HEK293 (cell line): ENCODE data around the gene TRAF3IP1.

Experiments used
- CTCF ChIA-PET: fragments of 350-600 bp; formaldehyde crosslinking; extraction: SDS; loops from one replicate; lab custom pipeline; 2021; ENCODE audit warnings: antibody characterized with exemption; lab: Yijun Ruan, JAX
- POLR2A ChIA-PET: fragments of 300-600 bp; formaldehyde crosslinking; extraction: SDS; loops from one replicate; lab custom pipeline; 2020; ENCODE audit warnings: antibody characterized with exemption, inconsistent platforms; lab: Yijun Ruan, JAX
- H3K27ac ChIP-seq: fragments of 200-500 bp; sonication (Bioruptor generic); 2 replicates; pipeline ENCODE4 v1.5.1; 2014; ENCODE audit warnings: low read depth, low read length, control low read depth, inconsistent platforms; ENCODE audit errors: extremely low read depth
- H3K36me3 ChIP-seq, 2 experiments: fragments of 200-500 bp in 1 of 2; sonication (Bioruptor generic) in 1 of 2; 1 replicate in 1 of 2; 2 replicates in 1 of 2; pipeline ENCODE4 v1.5.1; 2014 to 2017; ENCODE audit warnings: inconsistent platforms in 2 of 2, low read length in 2 of 2; ENCODE audit not compliant: control insufficient read depth in 2 of 2, insufficient read depth in 1 of 2
- H3K4me1 ChIP-seq: fragments of 200-500 bp; sonication (Bioruptor generic); 2 replicates; pipeline ENCODE4 v1.5.1; 2014; ENCODE audit warnings: mild to moderate bottlenecking, low read length, inconsistent platforms; ENCODE audit not compliant: control insufficient read depth, insufficient read depth
- H3K4me3 ChIP-seq: 2 replicates; pipeline ENCODE4 v1.5.1; 2011; ENCODE audit warnings: low read depth, mild to moderate bottlenecking, control low read depth, low read length, moderate library complexity
- H3K9me3 ChIP-seq: fragments of 200-500 bp; sonication (Bioruptor generic); 2 replicates; pipeline ENCODE4 v1.5.1; 2014; ENCODE audit warnings: low read depth, low read length, inconsistent platforms; ENCODE audit not compliant: control insufficient read depth, insufficient read depth
- BCL11A ChIP-seq: fragments of 450-650 bp; formaldehyde crosslinking; IDR thresholded peaks from 2 replicates; pipeline ENCODE4 v1.5.1; 2016; ENCODE audit warnings: low read depth, missing biosample characterization, missing genetic modification characterization
- BCL11B ChIP-seq: fragments of 450-650 bp; formaldehyde crosslinking; IDR thresholded peaks from 2 replicates; pipeline ENCODE4 v1.5.1; 2016; ENCODE audit warnings: low read depth, missing biosample characterization, missing genetic modification characterization
- ZEB2 ChIP-seq: fragments of 450-650 bp; formaldehyde crosslinking; IDR thresholded peaks from 2 replicates; pipeline ENCODE4 v1.5.1; 2016; ENCODE audit warnings: missing biosample characterization, missing genetic modification characterization
- ZNF132 ChIP-seq: fragments of 450-650 bp; formaldehyde crosslinking; IDR thresholded peaks from 2 replicates; pipeline ENCODE4 v1.5.1; 2017; ENCODE audit warnings: missing biosample characterization, missing genetic modification characterization, borderline replicate concordance
- ZNF138 ChIP-seq: fragments of 450-650 bp; formaldehyde crosslinking; IDR thresholded peaks from 2 replicates; pipeline ENCODE4 v1.5.1; 2016; ENCODE audit warnings: missing biosample characterization, missing genetic modification characterization, borderline replicate concordance
- ZNF214 ChIP-seq: fragments of 450-650 bp; formaldehyde crosslinking; IDR thresholded peaks from 2 replicates; pipeline ENCODE4 v1.5.1; 2017; ENCODE audit warnings: missing biosample characterization, mild to moderate bottlenecking, missing genetic modification characterization, borderline replicate concordance
- ZNF302 ChIP-seq: fragments of 450-650 bp; formaldehyde crosslinking; IDR thresholded peaks from 2 replicates; pipeline ENCODE4 v1.5.1; 2016; ENCODE audit warnings: missing biosample characterization, missing genetic modification characterization, low read depth
- ZNF350 ChIP-seq: fragments of 450-650 bp; formaldehyde crosslinking; IDR thresholded peaks from 2 replicates; pipeline ENCODE4 v1.5.0; 2017; ENCODE audit warnings: missing biosample characterization, mild to moderate bottlenecking, missing genetic modification characterization
- ZNF37A ChIP-seq: fragments of 450-650 bp; IDR thresholded peaks from 2 replicates; pipeline ENCODE4 v1.5.1; 2018; ENCODE audit warnings: missing biosample characterization, missing genetic modification characterization
- ZNF391 ChIP-seq: fragments of 450-650 bp; formaldehyde crosslinking; IDR thresholded peaks from 2 replicates; pipeline ENCODE4 v1.5.1; 2016; ENCODE audit warnings: low read depth, missing biosample characterization, missing genetic modification characterization, borderline replicate concordance
- ZNF398 ChIP-seq: fragments of 450-650 bp; formaldehyde crosslinking; IDR thresholded peaks from 2 replicates; pipeline ENCODE4 v1.5.1; 2017; ENCODE audit warnings: missing biosample characterization, missing genetic modification characterization
- ZNF473 ChIP-seq: fragments of 450-650 bp; formaldehyde crosslinking; IDR thresholded peaks from 2 replicates; pipeline ENCODE4 v1.5.1; 2017; ENCODE audit warnings: missing biosample characterization, missing genetic modification characterization
- ZNF501 ChIP-seq: fragments of 450-650 bp; formaldehyde crosslinking; IDR thresholded peaks from 2 replicates; pipeline ENCODE4 v1.5.1; 2016; ENCODE audit warnings: missing biosample characterization, missing genetic modification characterization
- ZNF660 ChIP-seq: fragments of 450-650 bp; IDR thresholded peaks from 2 replicates; pipeline ENCODE4 v1.5.1; 2018; ENCODE audit warnings: missing biosample characterization, mild to moderate bottlenecking, missing genetic modification characterization
- ZNF777 ChIP-seq: fragments of 450-650 bp; formaldehyde crosslinking; IDR thresholded peaks from 2 replicates; pipeline ENCODE4 v1.5.1; 2017; ENCODE audit warnings: missing biosample characterization, missing genetic modification characterization, borderline replicate concordance
- TF ChIP-seq, protein P1 (sequence below): fragments of 450-650 bp; formaldehyde crosslinking; IDR thresholded peaks from 2 replicates; pipeline ENCODE4 v1.5.1; 2016; ENCODE audit warnings: missing biosample characterization, missing genetic modification characterization
- TF ChIP-seq, protein P2 (sequence below): fragments of 450-650 bp; formaldehyde crosslinking; IDR thresholded peaks from 2 replicates; pipeline ENCODE4 v1.5.1; 2016; ENCODE audit warnings: missing biosample characterization, missing genetic modification characterization, low read depth
- TF ChIP-seq, protein P3 (sequence below): fragments of 450-650 bp; formaldehyde crosslinking; IDR thresholded peaks from 2 replicates; pipeline ENCODE4 v1.5.1; 2016; ENCODE audit warnings: missing biosample characterization, missing genetic modification characterization
- TF ChIP-seq, protein P4 (sequence below): fragments of 450-650 bp; formaldehyde crosslinking; IDR thresholded peaks from 2 replicates; pipeline ENCODE4 v1.5.1; 2016; ENCODE audit warnings: missing biosample characterization, missing genetic modification characterization, borderline replicate concordance

Gene TRAF3IP1

GRCh38 chr2:238383135-238383534 is 62.8 kb downstream of the TRAF3IP1 start:
- Histone ChIP-seq H3K36me3 (peaks cover 0 to 23% of the 10 kb centered on the region in 2 experiments; a peak in 1 of 3 replicates), H3K9me3 (no peaks in the 10 kb centered on the region), H3K4me1 (no peaks in the 10 kb centered on the region; the same call in 1 of the 2 replicates), H3K4me3 (no peak overlapping the region), H3K27ac (no peak overlapping the region)
- no peak for TF ChIP-seq ZNF350
- TF ChIP-seq, protein P1, sequence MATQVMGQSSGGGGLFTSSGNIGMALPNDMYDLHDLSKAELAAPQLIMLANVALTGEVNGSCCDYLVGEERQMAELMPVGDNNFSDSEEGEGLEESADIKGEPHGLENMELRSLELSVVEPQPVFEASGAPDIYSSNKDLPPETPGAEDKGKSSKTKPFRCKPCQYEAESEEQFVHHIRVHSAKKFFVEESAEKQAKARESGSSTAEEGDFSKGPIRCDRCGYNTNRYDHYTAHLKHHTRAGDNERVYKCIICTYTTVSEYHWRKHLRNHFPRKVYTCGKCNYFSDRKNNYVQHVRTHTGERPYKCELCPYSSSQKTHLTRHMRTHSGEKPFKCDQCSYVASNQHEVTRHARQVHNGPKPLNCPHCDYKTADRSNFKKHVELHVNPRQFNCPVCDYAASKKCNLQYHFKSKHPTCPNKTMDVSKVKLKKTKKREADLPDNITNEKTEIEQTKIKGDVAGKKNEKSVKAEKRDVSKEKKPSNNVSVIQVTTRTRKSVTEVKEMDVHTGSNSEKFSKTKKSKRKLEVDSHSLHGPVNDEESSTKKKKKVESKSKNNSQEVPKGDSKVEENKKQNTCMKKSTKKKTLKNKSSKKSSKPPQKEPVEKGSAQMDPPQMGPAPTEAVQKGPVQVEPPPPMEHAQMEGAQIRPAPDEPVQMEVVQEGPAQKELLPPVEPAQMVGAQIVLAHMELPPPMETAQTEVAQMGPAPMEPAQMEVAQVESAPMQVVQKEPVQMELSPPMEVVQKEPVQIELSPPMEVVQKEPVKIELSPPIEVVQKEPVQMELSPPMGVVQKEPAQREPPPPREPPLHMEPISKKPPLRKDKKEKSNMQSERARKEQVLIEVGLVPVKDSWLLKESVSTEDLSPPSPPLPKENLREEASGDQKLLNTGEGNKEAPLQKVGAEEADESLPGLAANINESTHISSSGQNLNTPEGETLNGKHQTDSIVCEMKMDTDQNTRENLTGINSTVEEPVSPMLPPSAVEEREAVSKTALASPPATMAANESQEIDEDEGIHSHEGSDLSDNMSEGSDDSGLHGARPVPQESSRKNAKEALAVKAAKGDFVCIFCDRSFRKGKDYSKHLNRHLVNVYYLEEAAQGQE (tag by site-specific recombination), result no peak
- no peak for TF ChIP-seq BCL11B
- TF ChIP-seq, protein P2, sequence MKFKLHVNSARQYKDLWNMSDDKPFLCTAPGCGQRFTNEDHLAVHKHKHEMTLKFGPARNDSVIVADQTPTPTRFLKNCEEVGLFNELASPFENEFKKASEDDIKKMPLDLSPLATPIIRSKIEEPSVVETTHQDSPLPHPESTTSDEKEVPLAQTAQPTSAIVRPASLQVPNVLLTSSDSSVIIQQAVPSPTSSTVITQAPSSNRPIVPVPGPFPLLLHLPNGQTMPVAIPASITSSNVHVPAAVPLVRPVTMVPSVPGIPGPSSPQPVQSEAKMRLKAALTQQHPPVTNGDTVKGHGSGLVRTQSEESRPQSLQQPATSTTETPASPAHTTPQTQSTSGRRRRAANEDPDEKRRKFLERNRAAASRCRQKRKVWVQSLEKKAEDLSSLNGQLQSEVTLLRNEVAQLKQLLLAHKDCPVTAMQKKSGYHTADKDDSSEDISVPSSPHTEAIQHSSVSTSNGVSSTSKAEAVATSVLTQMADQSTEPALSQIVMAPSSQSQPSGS (tag by site-specific recombination), result no peak
- no peak for TF ChIP-seq ZNF777 (tag by site-specific recombination)
- TF ChIP-seq ZNF132 (tag by site-specific recombination), result no peak
- TF ChIP-seq ZNF138 (tag by site-specific recombination), result no peak
- no peak for TF ChIP-seq ZNF391 (tag by site-specific recombination)
- TF ChIP-seq ZEB2 (tag by site-specific recombination), result no peak
- TF ChIP-seq ZNF214, result no peak
- TF ChIP-seq BCL11A, result no peak
- TF ChIP-seq, protein P3, sequence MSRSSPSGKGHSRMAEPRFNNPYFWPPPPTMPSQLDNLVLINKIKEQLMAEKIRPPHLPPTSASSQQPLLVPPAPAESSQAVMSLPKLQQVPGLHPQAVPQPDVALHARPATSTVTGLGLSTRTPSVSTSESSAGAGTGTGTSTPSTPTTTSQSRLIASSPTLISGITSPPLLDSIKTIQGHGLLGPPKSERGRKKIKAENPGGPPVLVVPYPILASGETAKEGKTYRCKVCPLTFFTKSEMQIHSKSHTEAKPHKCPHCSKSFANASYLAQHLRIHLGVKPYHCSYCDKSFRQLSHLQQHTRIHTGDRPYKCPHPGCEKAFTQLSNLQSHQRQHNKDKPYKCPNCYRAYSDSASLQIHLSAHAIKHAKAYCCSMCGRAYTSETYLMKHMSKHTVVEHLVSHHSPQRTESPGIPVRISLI (tag by site-specific recombination), result no peak
- TF ChIP-seq ZNF501 (tag by site-specific recombination), result no peak
- TF ChIP-seq ZNF660, result no peak
- TF ChIP-seq ZNF398 (tag by site-specific recombination), result no peak
- no peak for TF ChIP-seq ZNF37A (tag by site-specific recombination)
- no peak for TF ChIP-seq ZNF473 (tag by site-specific recombination)
- TF ChIP-seq, protein P4, sequence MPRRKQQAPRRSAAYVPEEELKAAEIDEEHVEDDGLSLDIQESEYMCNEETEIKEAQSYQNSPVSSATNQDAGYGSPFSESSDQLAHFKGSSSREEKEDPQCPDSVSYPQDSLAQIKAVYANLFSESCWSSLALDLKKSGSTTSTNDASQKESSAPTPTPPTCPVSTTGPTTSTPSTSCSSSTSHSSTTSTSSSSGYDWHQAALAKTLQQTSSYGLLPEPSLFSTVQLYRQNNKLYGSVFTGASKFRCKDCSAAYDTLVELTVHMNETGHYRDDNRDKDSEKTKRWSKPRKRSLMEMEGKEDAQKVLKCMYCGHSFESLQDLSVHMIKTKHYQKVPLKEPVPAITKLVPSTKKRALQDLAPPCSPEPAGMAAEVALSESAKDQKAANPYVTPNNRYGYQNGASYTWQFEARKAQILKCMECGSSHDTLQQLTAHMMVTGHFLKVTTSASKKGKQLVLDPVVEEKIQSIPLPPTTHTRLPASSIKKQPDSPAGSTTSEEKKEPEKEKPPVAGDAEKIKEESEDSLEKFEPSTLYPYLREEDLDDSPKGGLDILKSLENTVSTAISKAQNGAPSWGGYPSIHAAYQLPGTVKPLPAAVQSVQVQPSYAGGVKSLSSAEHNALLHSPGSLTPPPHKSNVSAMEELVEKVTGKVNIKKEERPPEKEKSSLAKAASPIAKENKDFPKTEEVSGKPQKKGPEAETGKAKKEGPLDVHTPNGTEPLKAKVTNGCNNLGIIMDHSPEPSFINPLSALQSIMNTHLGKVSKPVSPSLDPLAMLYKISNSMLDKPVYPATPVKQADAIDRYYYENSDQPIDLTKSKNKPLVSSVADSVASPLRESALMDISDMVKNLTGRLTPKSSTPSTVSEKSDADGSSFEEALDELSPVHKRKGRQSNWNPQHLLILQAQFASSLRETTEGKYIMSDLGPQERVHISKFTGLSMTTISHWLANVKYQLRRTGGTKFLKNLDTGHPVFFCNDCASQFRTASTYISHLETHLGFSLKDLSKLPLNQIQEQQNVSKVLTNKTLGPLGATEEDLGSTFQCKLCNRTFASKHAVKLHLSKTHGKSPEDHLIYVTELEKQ (tag by site-specific recombination), result no peak
- TF ChIP-seq ZNF302 (tag by site-specific recombination), result no peak
- ChIA-PET CTCF (no interaction called here), POLR2A (no interaction called here)
